Measurements from ENCODE around the gene TEDDM1.

GRCh38 chr1:182370532-182370931, 29.9 kb downstream of the TEDDM1 start:
- TF ChIP-seq ZSCAN25 (CRISPR knock-in tag; IDR thresholded peaks at IDR 0.05) = no peak
- TF ChIP-seq ZNF274 (CRISPR knock-in tag; IDR thresholded peaks at IDR 0.05) = no peak
- TF ChIP-seq ZFP62 (CRISPR knock-in tag; IDR thresholded peaks at IDR 0.05) = no peak
- no peak for TF ChIP-seq ZFP41 (CRISPR knock-in tag; IDR thresholded peaks at IDR 0.05; ENCODE audit: borderline replicate concordance)
- no peak for TF ChIP-seq ZBTB4 (CRISPR knock-in tag; IDR thresholded peaks at IDR 0.05; ENCODE audit: borderline replicate concordance)
- no peak for TF ChIP-seq BRD4 (CRISPR knock-in tag; IDR thresholded peaks at IDR 0.05)
- no peak for TF ChIP-seq MAFF (IDR thresholded peaks at IDR 0.05; ENCODE audit: low read depth, low read length)
- TF ChIP-seq DZIP1 (CRISPR knock-in tag; IDR thresholded peaks at IDR 0.05) = no peak
- no peak for TF ChIP-seq NR0B2 (CRISPR knock-in tag; IDR thresholded peaks at IDR 0.05)
- TF ChIP-seq ZNF350 (CRISPR knock-in tag; IDR thresholded peaks at IDR 0.05; ENCODE audit: borderline replicate concordance, low read depth) = no peak
